Activated B cell treated with CpG ODN at 0.5 μM for 24 hours (primary cell): ENCODE data around the gene NCOR2. TPM values are rescaled to one million over a fixed set of nuclear protein-coding genes. Genes with fewer than 3 reads are reported as not detected.

ENCODE experiments used
- ATAC-seq: fragments of 200-7000 bp; cut with Tn5 transposase; one replicate; pipeline ENCODE4 v1.10.0; 2021; ENCODE audit warnings: low read depth, mild to moderate bottlenecking, moderate library complexity
- CTCF ChIA-PET: fragments of 350-600 bp; sonication (Branson Sonifier 250); formaldehyde crosslinking; loops from one replicate; lab custom pipeline; 2021; ENCODE audit warnings: antibody characterized with exemption; lab: Charles Lee
- POLR2A ChIA-PET: fragments of 350-600 bp; sonication (Branson Sonifier 250); formaldehyde crosslinking; loops from one replicate; lab custom pipeline; 2021; ENCODE audit warnings: antibody characterized with exemption; lab: Charles Lee
- DNase-seq: peaks from one replicate; pipeline ENCODE4 v3.0.0; 2022
- H3K27ac Mint-ChIP-seq: one replicate; pipeline ENCODE4 v1.8.0; 2020; ENCODE audit warnings: mixed read lengths
- H3K27me3 Mint-ChIP-seq: one replicate; pipeline ENCODE4 v1.8.0; 2021; ENCODE audit warnings: mixed read lengths
- H3K36me3 Mint-ChIP-seq: one replicate; pipeline ENCODE4 v1.8.0; 2021; ENCODE audit warnings: low read depth, mixed read lengths
- H3K4me1 Mint-ChIP-seq: one replicate; pipeline ENCODE4 v1.8.0; 2021; ENCODE audit warnings: mixed read lengths
- H3K4me3 Mint-ChIP-seq: one replicate; pipeline ENCODE4 v1.8.0; 2020; ENCODE audit warnings: mild to moderate bottlenecking, mixed read lengths
- H3K9me3 Mint-ChIP-seq: one replicate; pipeline ENCODE4 v1.8.0; 2020; ENCODE audit warnings: mixed read lengths
- intact Hi-C: fragments of 100-400 bp; cut with micrococcal nuclease; formaldehyde crosslinking; loops from one replicate; pipeline ENCODE4 v1.15.1; 2024
- total RNA-seq: library from RNA; stranded (reverse); gene quantifications from 2 replicates; pipeline ENCODE4 v1.2.3, GENCODE V29; 2022
- TF ChIP-seq, protein P1 (sequence below): fragments of 200-600 bp; IDR thresholded peaks from one replicate; pipeline ENCODE4 v1.8.0; 2022; ENCODE audit warnings: antibody characterized with exemption, mild to moderate bottlenecking

Gene NCOR2
- total RNA-seq, 1 donor from 2014 or later, result 154 TPM

DNA sequence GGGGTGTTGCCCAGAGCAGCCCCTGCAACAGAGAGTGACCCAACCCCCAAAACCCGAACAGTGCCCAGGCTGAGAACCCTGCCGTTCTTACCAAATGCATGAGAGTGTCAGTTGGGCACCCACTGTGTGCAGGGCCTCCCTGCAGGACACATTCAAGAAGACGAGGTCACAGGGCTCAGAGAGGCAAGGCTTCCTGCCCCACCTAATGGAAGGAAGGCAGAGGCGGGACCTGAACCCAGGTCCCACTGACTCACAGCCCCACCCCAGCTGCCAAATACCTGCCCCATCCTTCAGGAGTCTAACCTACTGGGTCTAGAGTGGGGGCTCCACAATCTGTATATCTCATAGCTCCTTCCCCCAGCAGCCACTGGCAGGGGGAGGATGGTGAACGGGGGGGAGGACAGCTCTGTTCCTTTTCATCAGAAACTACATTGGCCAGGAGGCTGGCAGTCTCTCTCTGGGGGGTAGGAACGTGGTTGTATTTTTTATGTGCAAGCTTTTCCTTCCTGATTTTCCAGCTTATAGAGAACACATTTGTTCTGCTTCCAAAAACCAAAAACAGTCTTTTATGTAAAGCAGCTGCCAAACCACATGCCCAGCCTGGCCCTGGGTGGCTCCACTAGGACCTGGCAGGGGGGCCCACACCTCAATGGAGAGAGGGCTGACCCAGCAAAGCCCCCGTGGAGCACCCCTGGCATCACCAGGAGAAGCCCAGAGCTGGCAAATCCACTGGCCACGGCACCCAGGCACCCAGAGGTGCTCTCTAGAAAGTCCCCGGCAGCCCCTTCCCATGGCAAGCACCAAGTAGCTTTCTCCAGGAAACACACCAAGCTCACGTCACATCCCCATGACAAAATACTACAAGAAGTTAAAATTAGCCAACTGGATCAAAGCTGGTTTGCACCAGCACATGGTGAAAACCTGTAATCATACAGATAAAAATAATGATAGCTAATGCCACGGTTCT, 17.0 kb downstream of the NCOR2 start:
- no peaks in the 10 kb centered on the region for H3K27me3 Mint-ChIP-seq
- intact Hi-C loops, result loop anchor here (1.0 to 2.0 kb wide), 2 partner anchors 16 to 74 kb away; no protein-coding TSS in a partner anchor
- ATAC-seq, result no peak
- H3K36me3 Mint-ChIP-seq, result no peaks in the 10 kb centered on the region
- peak overlapping the region; percentile 15 for H3K4me3 Mint-ChIP-seq
- DNase-seq, result no peak
- H3K4me1 Mint-ChIP-seq, result peaks cover 83% of the 10 kb centered on the region
- H3K9me3 Mint-ChIP-seq, result no peaks in the 10 kb centered on the region
- TF ChIP-seq, protein P1, sequence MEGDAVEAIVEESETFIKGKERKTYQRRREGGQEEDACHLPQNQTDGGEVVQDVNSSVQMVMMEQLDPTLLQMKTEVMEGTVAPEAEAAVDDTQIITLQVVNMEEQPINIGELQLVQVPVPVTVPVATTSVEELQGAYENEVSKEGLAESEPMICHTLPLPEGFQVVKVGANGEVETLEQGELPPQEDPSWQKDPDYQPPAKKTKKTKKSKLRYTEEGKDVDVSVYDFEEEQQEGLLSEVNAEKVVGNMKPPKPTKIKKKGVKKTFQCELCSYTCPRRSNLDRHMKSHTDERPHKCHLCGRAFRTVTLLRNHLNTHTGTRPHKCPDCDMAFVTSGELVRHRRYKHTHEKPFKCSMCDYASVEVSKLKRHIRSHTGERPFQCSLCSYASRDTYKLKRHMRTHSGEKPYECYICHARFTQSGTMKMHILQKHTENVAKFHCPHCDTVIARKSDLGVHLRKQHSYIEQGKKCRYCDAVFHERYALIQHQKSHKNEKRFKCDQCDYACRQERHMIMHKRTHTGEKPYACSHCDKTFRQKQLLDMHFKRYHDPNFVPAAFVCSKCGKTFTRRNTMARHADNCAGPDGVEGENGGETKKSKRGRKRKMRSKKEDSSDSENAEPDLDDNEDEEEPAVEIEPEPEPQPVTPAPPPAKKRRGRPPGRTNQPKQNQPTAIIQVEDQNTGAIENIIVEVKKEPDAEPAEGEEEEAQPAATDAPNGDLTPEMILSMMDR, result no peak
- H3K27ac Mint-ChIP-seq, result peak overlapping the region; percentile 89
- POLR2A ChIA-PET, result interaction anchor here (0.9 to 2.1 kb wide), 3 partner anchors 10 to 59 kb away, joined by 3 to 8 read pairs (median 3); no protein-coding TSS in a partner anchor
- CTCF ChIA-PET, result interaction anchor here (1.0 kb wide), 1 partner anchor 97 kb away, joined by 3 read pairs; no protein-coding TSS in a partner anchor

- Mint-ChIP-seq H3K27me3 (no peaks in the 10 kb centered on the region), H3K36me3 (no peaks in the 10 kb centered on the region), H3K4me1 (peaks cover 83% of the 10 kb centered on the region), H3K9me3 (no peaks in the 10 kb centered on the region), H3K27ac (no peak overlapping the region), H3K4me3 (no peak overlapping the region)
- intact Hi-C loops, result loop anchor here (2.0 to 5.0 kb wide), 3 partner anchors 52 to 163 kb away; no protein-coding TSS in a partner anchor
- DNase-seq (no peak), ATAC-seq (no peak)
- TF ChIP-seq, protein P1, result no peak
- ChIA-PET CTCF (no interaction called here), POLR2A (no interaction called here)
These were observed 17.8 kb downstream of the NCOR2 start for GRCh38 chr12:124549629-124550028.

DNA sequence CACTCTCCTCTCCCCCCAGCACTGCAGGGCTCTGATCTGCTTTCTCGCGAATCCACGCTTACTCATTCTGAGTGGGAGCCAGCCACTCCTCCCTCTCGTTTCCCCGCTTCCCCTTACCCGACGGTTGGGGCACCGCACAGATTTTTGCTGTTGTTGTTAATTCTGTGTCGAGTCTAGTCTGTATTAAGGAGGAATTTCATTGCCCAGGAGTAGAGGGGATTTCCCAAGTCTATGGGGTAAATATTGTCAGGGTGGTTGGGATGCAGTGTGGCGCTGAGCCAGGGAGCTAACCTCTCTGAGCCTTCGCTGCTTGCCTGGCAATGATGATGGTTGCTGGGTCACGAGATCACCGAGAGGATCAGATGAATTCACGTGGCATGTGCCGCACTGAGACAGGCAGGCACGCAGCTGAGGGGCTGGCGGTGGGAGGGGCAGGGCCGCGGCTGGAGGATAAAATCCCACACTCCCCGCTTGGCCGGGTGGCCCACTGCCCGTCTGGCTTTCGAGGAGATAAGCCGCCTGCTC, 18.5 kb downstream of the NCOR2 start:
- POLR2A ChIA-PET, result no interaction called here
- H3K27me3 Mint-ChIP-seq, result no peaks in the 10 kb centered on the region
- CTCF ChIA-PET, result no interaction called here
- ATAC-seq, result no peak
- peaks cover 86% of the 10 kb centered on the region for H3K4me1 Mint-ChIP-seq
- no peak for DNase-seq
- TF ChIP-seq, protein P1, result no peak
- no peak overlapping the region for H3K27ac Mint-ChIP-seq
- no peaks in the 10 kb centered on the region for H3K9me3 Mint-ChIP-seq
- intact Hi-C loops, result loop anchor here (5.0 kb wide), 2 partner anchors 52 to 163 kb away; no protein-coding TSS in a partner anchor
- no peak overlapping the region for H3K4me3 Mint-ChIP-seq
- no peaks in the 10 kb centered on the region for H3K36me3 Mint-ChIP-seq

DNA sequence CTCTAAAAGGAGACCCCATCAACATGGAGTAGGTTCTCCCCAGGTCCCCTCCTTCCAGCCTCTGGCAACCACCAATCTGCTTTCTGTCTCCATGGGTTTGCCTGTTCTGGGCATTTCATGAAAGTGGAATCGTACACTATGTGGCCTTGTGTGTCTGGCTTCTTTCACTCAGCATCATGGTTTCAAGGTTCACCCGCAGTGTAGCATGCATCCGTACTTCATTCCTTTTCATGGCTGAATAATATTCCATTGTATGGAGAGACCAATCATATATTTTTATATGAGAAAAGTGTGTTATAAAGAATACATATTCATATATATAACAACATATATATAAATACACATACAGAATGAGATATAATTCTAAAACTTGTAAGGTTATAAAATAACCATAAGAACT, 19.8 kb downstream of the NCOR2 start:
- Mint-ChIP-seq H3K36me3 (no peaks in the 10 kb centered on the region), H3K4me3 (no peak overlapping the region), H3K27ac (no peak overlapping the region), H3K9me3 (no peaks in the 10 kb centered on the region), H3K27me3 (no peaks in the 10 kb centered on the region), H3K4me1 (peaks cover 87% of the 10 kb centered on the region)
- ATAC-seq (no peak), DNase-seq (no peak)
- ChIA-PET POLR2A (interaction anchor here (0.7 kb wide), 1 partner anchor 56 kb away, joined by 3 read pairs; no protein-coding TSS in a partner anchor), CTCF (no interaction called here)
- TF ChIP-seq, protein P1, result no peak
- intact Hi-C loops, result loop anchor here (5.0 kb wide), 2 partner anchors 50 to 165 kb away; no protein-coding TSS in a partner anchor
